Duodenal mucosa (tissue), 2 donors: ENCODE data around the gene BTBD17.

ENCODE experiments used
- H3K27ac ChIP-seq: one replicate; pipeline ENCODE4 v1.7.0; 2013; ENCODE audit warnings: low read depth, low read length
- H3K27me3 ChIP-seq, 2 donors: one replicate each; pipeline ENCODE4 v1.7.0; 2013; ENCODE audit warnings: low read length in 2 of 2, control low read depth in 1 of 2; ENCODE audit not compliant: insufficient read depth in 2 of 2, control insufficient read depth in 1 of 2
- H3K36me3 ChIP-seq, 2 donors: one replicate each; pipeline ENCODE4 v1.7.0; 2013; ENCODE audit warnings: low read length in 2 of 2, control low read depth in 1 of 2; ENCODE audit not compliant: insufficient read depth in 2 of 2, control insufficient read depth in 1 of 2
- H3K4me1 ChIP-seq, 2 donors: one replicate each; pipeline ENCODE4 v1.7.0; 2013; ENCODE audit warnings: low read length in 2 of 2, control low read depth in 1 of 2; ENCODE audit not compliant: insufficient read depth in 2 of 2, control insufficient read depth in 1 of 2
- H3K4me3 ChIP-seq, 2 donors: one replicate each; pipeline ENCODE4 v1.7.0; 2013; ENCODE audit warnings: low read length in 2 of 2, low read depth in 1 of 2
- H3K9ac ChIP-seq, 2 donors: one replicate each; pipeline ENCODE4 v1.7.0; 2013; ENCODE audit warnings: low read length in 2 of 2, low read depth in 1 of 2
- H3K9me3 ChIP-seq, 2 donors: one replicate each; pipeline ENCODE4 v1.7.0; 2013; ENCODE audit warnings: low read length in 2 of 2, control low read depth in 1 of 2; ENCODE audit not compliant: control insufficient read depth in 1 of 2

The BTBD17 gene

DNA sequence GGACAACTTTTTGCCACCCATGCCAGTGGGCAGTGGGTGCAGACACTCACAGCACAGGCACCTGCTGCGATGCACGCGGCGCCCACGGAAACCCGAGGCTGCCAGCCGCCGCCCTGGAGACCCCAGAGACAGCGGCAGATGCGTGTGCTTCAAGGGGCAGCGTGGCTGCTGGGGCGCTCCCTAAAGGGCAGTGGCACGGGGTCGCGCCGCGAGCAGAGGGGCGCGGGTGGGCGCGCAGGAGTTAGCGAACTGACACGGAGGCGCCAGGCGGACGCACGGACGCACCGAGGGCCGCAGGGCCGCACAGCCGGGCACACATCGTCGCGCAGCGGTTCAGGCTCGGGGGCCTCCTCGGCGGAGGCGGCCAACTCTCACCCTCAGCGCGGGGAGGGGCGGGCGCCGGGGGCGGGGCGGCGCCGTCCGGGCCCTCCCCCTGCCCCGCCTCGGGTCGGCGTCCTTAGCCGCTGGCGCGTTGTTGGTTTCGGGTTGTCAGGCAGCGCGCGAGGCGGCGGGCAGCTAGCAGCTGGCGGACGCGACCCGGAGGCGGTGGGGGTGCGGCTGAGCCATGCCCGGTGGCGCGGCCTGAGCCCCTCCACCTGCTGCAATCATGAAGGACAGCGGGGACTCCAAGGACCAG lies 35.8 kb downstream of the BTBD17 start, which contains the start of gene KIF19:
TSS of gene KIF19 (plus strand) at position 484 of the 637 bp plus-strand sequence. CDS start at position 608, 124 bp downstream.
- Histone ChIP-seq H3K27me3 (peaks cover 7 to 26% of the 10 kb centered on the region in 2 donors), H3K27ac (no peak within 1 kb of the TSS), H3K4me1 (peaks cover 8 to 24% of the 10 kb centered on the region in 2 donors), H3K9me3 (no peaks in the 10 kb centered on the region), H3K4me3 (peak within 1 kb of the TSS; percentile 62 to 66), H3K36me3 (no peaks in the 10 kb centered on the region), H3K9ac (peak within 1 kb of the TSS in 1 of 2 donors; percentile 43)

DNA sequence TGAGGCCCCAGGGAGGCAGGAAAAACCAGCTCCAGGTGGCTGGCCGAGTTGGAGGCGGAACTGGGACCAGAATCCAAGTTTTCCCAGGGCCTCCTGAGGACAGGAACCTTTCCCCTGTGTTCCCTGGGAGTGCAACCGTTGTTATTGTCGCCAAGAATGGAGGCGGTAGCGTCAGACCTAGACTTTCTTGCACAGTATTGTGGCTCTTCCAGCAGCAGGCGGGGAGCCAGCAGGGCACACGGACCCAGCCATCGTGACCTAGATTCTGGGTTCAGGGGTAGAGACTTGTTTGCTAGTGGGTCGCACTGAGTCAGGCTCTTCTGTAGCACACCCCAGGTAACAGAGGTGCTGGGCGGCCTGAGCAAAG lies 36.3 kb downstream of the BTBD17 start:
- Histone ChIP-seq H3K4me1 (peaks cover 8 to 24% of the 10 kb centered on the region in 2 donors), H3K27me3 (peaks cover 7 to 26% of the 10 kb centered on the region in 2 donors), H3K4me3 (peak overlapping the region in 1 of 2 donors; percentile 66), H3K9ac (no peak overlapping the region), H3K36me3 (no peaks in the 10 kb centered on the region), H3K27ac (no peak overlapping the region), H3K9me3 (no peaks in the 10 kb centered on the region)

DNA sequence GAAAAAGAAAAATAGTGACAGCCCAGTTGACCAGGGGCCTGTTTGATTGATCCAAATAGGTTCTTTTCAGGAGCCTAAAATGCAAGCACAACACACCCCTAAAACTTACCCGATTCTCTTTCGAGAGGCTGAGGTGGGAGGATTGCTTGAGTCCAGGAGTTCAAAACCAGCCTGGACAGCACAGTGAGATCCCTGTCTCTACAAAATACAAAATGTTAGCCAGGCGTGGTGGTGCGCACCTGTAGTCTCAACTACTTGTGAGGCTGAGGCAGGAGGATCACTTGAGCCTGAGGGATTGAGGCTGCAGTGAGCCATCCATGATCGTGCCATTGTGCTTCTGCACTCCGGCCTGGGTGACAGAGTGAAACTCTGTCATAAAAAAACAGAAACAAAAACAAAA lies 37.1 kb downstream of the BTBD17 start:
- H3K9me3 ChIP-seq = no peaks in the 10 kb centered on the region
- no peak overlapping the region for H3K9ac ChIP-seq
- no peaks in the 10 kb centered on the region for H3K36me3 ChIP-seq
- no peak overlapping the region for H3K4me3 ChIP-seq
- H3K27ac ChIP-seq = no peak overlapping the region
- peaks cover 7 to 26% of the 10 kb centered on the region in 2 donors for H3K27me3 ChIP-seq
- peaks cover 8 to 22% of the 10 kb centered on the region in 2 donors for H3K4me1 ChIP-seq

DNA sequence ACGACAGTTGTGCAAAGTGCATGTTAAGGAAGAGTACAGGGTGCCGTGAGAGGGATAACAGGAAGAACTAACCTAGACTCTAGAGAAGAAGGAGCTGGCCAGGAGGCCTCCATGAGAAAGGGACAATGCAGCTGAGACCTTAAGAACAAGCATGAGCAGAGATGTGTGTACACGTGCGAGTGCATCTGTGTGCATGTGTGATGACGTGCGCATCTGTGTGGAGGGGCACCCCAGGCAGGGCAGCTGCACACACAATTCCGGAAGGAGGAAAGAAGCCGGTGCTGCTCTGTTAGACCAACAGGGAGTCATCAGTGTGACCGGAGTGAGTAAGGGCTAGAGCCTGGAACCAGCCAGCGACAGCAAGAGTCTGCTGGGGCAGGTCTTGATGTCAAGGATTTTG lies 43.3 kb downstream of the BTBD17 start:
- Histone ChIP-seq H3K27ac (no peak overlapping the region), H3K9ac (no peak overlapping the region), H3K27me3 (no peaks in the 10 kb centered on the region), H3K9me3 (no peaks in the 10 kb centered on the region), H3K36me3 (no peaks in the 10 kb centered on the region), H3K4me1 (no peaks in the 10 kb centered on the region), H3K4me3 (no peak overlapping the region)

DNA sequence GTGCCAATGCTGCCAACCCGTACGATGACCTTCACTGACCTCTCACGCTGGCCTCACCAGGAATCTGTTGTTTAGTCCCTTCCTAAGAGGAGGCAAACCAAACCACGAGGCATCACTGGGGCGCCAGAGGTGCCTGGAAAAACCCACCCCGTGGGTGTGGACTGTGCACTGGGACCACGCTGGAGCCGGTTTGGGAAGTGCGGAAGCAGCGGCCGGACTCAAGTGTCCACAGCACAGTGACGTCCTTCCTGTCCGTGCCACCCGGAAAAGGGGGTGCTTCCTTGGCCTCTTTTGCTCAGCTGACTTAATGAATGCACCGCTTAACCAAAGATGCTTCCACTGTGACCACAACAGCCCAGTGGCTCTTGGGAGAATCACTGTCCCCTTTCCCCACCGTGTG lies 44.6 kb downstream of the BTBD17 start:
- Histone ChIP-seq H3K9ac (no peak overlapping the region), H3K9me3 (peaks cover 4 to 9% of the 10 kb centered on the region in 2 donors), H3K27ac (no peak overlapping the region), H3K4me1 (no peaks in the 10 kb centered on the region), H3K36me3 (no peaks in the 10 kb centered on the region), H3K27me3 (no peaks in the 10 kb centered on the region), H3K4me3 (no peak overlapping the region)

DNA sequence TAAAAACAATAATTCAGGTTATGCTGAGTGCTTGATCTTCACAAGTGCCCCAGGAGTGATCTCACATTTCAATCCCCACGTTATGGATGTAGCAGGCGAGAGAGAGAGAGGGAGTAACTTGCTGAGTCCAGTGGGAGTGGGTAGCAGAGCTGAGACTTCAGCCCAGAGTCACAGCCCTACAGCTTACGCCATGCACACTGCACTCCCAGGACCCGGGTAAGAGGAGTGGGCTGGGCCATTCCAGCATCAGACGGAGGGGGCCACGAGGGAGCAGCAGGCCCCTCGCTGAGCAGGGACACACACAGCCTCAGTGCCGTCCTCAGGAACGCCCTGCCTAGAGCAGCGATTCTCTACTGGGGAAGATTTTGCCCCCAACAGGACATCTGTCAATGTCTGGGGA lies 45.4 kb downstream of the BTBD17 start:
- Histone ChIP-seq H3K9ac (no peak overlapping the region), H3K4me1 (no peaks in the 10 kb centered on the region), H3K9me3 (peaks cover 4 to 9% of the 10 kb centered on the region in 2 donors), H3K27me3 (no peaks in the 10 kb centered on the region), H3K4me3 (no peak overlapping the region), H3K27ac (no peak overlapping the region), H3K36me3 (no peaks in the 10 kb centered on the region)

DNA sequence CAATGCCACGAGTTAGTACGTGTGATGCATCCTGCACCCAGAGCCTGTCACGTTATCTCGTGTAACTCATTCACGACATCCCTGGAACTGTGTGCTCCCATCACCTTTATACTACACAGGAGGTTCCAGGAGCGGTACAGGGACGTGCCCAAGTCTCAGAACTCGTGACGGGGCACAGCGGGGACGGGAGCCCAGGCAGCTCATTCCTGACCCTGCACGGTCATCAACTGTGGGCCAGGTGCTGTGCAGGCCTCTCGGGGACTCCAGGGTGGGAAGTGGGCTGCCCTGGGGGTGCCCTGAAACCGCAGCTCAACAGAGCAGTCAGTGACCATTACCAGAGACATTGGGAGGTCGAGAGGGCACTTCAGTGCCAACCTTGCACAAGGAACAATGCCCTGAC lies 46.8 kb downstream of the BTBD17 start:
- Histone ChIP-seq H3K9me3 (peaks cover 4 to 9% of the 10 kb centered on the region in 2 donors), H3K4me1 (no peaks in the 10 kb centered on the region), H3K27me3 (no peaks in the 10 kb centered on the region), H3K36me3 (no peaks in the 10 kb centered on the region), H3K4me3 (no peak overlapping the region), H3K27ac (no peak overlapping the region), H3K9ac (no peak overlapping the region)

DNA sequence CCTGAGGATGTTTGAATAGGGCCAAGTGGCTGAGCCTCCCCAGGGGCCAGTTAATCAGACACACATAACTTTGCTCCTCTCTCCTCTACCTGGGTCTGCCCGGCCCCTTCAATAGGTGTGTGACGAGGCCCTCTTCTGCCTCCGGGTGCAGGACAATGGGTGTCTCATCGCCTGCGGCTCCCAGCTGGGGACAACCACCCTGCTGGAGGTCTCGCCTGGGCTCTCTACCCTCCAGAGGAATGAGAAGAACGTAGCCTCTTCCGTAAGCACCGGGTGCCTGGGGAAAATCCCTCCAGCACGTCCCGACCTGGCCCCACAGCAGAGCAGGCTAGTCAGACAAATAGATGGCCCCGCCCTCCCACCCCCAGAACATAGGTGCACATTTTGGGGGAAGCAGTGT lies 51.8 kb downstream of the BTBD17 start:
- peaks cover 4 to 9% of the 10 kb centered on the region in 2 donors for H3K9me3 ChIP-seq
- peaks cover 0 to 6% of the 10 kb centered on the region in 2 donors for H3K27me3 ChIP-seq
- H3K36me3 ChIP-seq = no peaks in the 10 kb centered on the region
- no peak overlapping the region for H3K27ac ChIP-seq
- H3K4me1 ChIP-seq = no peaks in the 10 kb centered on the region
- no peak overlapping the region for H3K4me3 ChIP-seq
- no peak overlapping the region for H3K9ac ChIP-seq

DNA sequence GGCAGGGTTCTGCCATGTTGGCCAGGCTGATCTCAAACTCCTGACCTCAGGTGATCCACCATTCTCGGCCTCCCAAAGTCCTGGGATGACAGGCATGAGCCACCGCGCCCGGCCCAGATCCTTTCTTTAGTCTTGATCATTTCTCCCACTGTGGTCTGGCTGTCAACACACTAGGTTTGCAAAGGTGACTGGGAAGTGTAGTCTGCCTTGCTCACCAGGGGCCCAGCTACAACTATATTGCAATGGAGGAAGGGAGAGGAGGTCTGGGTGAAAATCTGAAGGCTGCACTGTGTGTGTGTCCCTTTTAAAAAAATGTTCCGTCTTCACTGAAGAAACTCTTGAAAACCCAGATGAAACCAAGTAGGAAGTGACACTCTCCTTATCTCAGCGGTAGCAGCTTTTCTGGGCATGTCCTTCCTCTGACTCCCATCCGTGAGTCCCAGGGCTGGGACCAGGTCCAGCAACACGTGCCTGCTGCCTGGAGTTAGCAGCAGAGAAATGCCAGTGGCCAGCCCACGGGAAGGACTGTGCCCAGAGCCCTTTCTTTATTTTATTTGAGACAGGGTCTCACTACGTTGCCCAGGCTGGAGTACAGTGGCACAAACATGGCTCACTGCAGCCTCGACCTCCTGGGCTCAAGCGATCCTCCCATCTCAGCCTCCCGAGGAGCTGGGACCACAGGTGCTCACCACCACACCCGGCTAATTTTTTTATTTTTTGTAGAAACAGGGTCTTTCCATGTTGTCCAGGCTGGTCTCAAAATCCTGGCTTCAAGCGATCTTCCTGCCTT lies 53.5 kb downstream of the BTBD17 start:
- Histone ChIP-seq H3K27ac (no peak overlapping the region), H3K9ac (no peak overlapping the region), H3K4me1 (no peaks in the 10 kb centered on the region), H3K36me3 (no peaks in the 10 kb centered on the region), H3K4me3 (no peak overlapping the region), H3K9me3 (peaks cover 4 to 9% of the 10 kb centered on the region in 2 donors), H3K27me3 (peaks cover 0 to 6% of the 10 kb centered on the region in 2 donors)
